Activated CD4-positive, CD25-positive, alpha-beta regulatory T cell treated with anti-CD3 and anti-CD28 coated beads, Interleukin-2, amount 50 U/mL, for 72 hours (primary cell): Measurements from ENCODE around the gene INPP4B.

Experiments
- DNase-seq: peaks from one replicate; pipeline ENCODE4 v3.0.0; 2021

The INPP4B gene

DNA sequence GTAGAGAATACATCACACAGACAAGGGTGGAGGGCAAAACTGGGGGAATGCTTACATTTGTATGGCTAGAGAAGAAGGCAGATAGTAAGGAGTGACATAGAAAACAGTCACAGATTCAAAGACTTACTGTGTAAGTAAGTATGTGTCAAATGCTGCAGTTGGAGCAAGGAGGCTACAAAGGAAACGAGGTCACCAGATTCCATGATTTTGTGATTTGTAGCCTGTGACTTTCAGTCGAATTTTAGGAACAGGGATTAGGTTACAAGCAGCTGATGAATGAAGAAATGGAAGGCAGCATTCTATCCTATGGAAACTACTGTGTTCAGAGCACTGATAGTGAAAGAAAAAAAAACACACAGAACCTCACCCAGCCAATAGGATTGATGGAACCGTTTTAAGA is 801.8 kb downstream of the INPP4B start:
- DNase-seq, result no peak

- no peak for DNase-seq
These were observed 802.6 kb downstream of the INPP4B start for GRCh38 chr4:142043509-142043908.

GRCh38 chr4:142041788-142042187 is 804.3 kb downstream of the INPP4B start:
- no peak for DNase-seq

DNA sequence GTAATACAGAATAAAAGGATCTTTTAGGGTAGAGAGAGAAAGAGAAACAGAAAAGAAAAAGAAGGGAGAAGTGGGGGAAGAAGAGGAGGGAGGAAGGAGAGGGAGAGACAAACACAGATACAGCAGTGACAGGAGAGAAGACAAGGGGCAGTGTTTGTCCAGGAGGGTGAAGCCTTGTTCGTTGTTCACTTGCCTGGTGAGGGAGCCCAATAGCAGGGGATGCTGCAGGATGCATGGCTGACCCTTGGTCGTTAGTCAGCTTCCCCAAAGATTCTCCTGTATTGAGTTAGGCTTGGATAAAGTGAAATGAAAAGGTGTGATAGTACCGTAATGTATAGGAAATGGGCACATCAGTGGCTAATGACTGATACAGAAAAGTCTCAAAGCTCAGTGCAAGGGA is 806.1 kb downstream of the INPP4B start:
- DNase-seq, result no peak

DNA sequence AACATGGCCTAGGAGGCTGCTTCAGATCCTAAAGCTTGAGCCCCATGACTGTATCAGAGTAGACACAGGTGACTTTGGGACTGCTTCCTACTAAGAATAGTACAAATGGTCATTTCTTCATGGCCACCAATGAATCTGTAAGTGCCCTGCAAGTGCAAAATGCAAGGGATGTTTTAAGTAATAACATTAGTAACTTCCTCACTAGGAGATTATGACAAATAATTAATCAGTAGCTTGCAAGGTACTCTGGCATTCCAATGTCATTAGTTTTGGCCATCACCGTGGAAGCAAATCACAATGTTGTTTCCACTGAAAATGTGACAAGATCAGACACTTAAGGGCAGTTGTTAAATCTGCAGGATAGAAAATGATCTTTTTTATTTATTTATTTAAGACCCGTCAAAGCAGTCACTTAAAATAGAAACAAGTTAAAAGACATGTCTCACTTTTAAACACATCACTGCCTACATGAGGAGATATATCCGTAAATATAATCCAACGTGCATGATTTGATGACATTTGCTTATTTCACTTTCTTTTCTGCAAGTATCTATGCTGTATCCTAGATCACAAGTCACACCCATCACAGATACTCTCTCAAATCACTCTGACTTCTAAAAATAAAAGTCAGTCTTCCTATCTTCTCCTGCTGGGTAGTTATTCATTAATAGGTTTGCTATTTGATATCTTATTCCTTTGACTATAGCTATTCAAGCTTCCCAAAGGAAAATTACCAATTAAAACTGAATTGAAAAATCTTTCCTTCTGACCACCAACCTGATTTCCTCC is 809.1 kb downstream of the INPP4B start:
- DNase-seq, result no peak

DNA sequence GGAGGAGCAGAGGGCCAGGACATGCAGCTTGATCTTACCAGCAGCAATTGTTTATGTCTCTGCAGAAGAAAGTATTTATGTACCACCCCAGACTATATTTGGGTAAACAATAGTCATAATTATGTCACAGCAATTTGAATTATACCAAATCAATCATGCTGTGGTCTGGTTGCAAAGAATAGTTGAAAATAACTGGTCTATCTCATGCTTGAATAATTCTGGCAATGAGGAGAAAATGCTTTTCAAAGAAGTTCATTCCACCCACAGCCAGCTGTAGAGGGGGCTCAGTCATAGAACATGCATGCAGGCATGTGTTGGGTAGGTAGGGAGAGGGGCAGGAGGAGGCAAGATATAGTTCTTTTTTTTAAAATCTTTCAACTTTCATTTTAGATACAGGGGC is 810.5 kb downstream of the INPP4B start:
- no peak for DNase-seq

- no peak for DNase-seq
These were observed 812.0 kb downstream of the INPP4B start for GRCh38 chr4:142034101-142034500.

GRCh38 chr4:142030010-142030409 is 816.1 kb downstream of the INPP4B start:
- DNase-seq, result no peak

DNA sequence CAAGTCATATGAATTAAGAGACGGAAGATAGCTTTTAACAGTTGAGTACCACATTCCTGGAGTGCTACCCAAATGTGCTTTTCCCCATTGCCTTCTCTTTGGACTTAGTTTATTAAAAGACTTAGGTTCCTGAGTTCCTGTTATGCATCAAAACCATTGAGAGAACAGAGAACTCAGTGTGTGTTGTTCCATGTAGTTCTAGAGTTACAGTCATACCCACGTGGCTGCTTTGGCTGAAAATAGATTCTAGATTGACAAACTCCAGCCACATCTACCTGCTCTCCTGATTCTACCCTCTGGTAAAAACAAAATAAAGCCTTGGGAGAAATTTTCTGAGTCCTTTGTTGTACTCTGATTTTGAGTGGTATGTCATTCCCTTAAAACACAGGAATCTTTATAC is 824.3 kb downstream of the INPP4B start:
- DNase-seq, result no peak

- DNase-seq, result no peak
These were observed 824.9 kb downstream of the INPP4B start for GRCh38 chr4:142021181-142021580.

GRCh38 chr4:142016031-142016430 is 830.1 kb downstream of the INPP4B start:
- DNase-seq, result no peak

DNA sequence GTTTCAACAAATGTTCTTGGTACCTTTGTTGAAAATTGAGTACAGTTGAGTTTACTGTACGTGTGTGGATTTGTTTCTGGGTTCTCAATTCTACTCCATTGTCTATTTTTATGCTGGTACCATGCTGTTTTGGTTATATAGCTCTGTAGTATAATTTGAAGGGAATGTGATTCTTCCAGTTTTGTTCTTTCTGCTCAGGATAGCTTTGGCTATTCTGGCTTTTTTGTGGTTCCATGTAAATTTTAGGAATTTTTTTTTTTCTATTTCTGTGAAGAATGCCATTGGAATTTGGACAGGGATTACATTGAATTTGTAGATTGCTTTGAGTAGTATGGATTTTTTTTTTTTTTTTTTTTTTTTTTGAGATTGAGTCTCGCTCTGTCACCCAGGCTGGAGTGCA is 836.4 kb downstream of the INPP4B start:
- DNase-seq, result no peak

DNA sequence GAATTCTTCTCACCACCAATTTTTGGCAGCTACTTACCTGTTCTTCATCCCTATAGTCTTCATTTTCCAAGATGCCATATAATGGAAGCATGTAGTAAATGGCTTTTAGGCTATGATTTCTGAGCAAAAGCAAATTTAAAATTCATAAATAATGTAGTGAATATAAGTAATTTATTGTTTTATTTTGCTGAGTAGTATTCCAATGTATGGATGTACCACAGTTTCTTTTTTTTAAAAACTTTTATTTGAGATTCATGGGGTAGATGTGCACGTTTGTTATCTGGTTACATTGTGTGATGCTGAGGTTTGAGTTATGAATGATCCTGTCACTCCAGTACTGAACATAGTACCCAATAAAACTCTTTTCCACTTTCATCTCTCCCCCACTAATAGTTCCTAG is 840.6 kb downstream of the INPP4B start:
- DNase-seq, result no peak

DNA sequence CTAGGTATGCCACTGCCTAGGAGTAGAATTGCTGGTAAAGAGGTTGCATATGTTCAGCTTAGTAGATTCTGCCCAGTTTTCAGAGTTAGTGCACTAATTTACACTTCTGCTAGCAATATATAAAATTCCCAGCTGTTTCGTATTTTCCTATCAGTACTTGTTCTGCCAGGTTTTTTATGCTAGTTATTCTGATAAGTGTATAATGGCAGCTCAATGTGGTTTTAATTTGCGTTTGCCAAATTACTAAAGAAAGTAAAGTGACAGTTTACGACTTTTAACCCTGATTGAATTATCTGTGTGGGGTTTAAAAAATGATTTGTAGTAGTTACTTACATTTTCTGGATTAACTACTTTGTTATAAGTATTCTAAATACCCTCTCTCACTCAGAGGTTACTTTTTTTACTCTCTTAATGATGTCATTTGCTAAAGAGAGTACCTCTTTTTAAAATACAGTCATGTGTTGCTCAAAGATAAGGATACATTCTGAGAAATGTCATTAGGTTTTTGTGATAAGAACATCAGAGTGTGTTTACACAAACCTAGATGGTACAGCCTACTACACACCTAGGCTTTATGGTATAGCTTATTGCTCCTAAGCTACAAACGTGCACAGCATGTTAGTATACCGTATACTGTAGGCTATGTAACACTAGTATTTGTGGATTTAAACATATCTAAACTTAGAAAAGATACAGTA is 846.5 kb downstream of the INPP4B start:
- no peak for DNase-seq

DNA sequence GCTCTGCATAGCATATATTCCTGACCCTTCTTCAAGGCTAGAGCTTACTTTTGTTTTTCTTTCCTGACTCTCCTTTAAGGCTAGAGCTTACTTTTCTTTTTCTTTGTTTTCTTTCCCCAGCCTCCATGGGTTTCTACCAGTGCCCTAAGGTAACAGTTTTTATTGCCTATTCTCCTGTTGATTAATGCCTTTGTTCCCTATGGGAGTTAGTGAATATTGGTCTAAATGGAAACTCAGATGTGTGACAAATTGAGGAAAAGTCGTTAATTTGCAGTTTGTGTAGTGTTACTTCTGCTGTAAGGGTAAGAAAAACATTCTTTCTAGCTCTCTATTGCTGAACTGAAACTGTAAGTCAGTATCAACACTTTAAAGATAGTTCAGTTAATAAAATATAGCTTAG is 851.0 kb downstream of the INPP4B start:
- no peak for DNase-seq

DNA sequence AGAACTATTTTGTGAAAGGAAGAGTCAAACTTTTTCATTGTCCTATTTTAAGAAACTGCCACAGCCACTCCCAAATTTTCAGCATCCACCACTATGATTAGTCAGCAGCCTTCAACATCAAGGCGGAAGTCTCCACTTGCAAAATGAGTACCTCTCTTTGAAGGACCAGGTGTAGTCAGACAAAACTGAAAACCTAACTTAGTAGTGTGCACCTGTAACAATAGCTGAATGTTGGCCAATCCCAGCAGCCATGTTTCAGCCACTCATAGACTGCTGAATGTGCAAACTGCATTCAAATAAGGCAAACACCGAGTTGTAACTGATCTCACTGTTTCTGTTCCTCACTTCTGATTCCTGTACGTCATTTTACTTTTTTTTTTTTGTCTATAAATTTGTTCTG is 868.7 kb downstream of the INPP4B start:
- no peak for DNase-seq
